GM12878 (cell line): ENCODE data around the gene FAM83G. TPM values are rescaled to one million over a fixed set of nuclear protein-coding genes. Genes with fewer than 3 reads are reported as not detected.

Source experiments
- BHLHE40 ChIP-seq, 2 experiments: fragments of 450-650 bp in 1 of 2; IDR thresholded peaks; 2 replicates each; pipeline ENCODE4 v1.6.1; 2011 to 2017; ENCODE audit warnings: low read depth in 2 of 2, borderline replicate concordance in 1 of 2, improper control_type of control experiment in 1 of 2, low read length in 1 of 2, mild to moderate bottlenecking in 1 of 2
- CHD1 ChIP-seq: IDR thresholded peaks from 2 replicates; pipeline ENCODE4 v1.6.1; 2012; ENCODE audit warnings: low read depth, low read length, improper control_type of control experiment
- EED ChIP-seq: sonication (generic); IDR thresholded peaks from 2 replicates; pipeline ENCODE4 v1.6.1; 2016; ENCODE audit warnings: antibody characterized with exemption, low read depth
- HDGF ChIP-seq: fragments of 450-650 bp; IDR thresholded peaks from 2 replicates; pipeline ENCODE4 v1.6.1; 2016; ENCODE audit warnings: antibody characterized with exemption
- IKZF2 ChIP-seq, 2 experiments: fragments of 450-650 bp; IDR thresholded peaks; 2 replicates each; pipeline ENCODE4 v1.6.1; 2017; ENCODE audit warnings: mild to moderate bottlenecking in 2 of 2, moderate library complexity in 2 of 2
- NR2F1 ChIP-seq: fragments of 450-650 bp; conservative IDR thresholded peaks from 2 replicates; pipeline ENCODE4 v1.6.1; 2017; ENCODE audit warnings: mild to moderate bottlenecking
- PAX5 ChIP-seq: IDR thresholded peaks from 2 replicates; pipeline ENCODE4 v1.6.1; 2011; ENCODE audit warnings: low read depth, low read length, borderline replicate concordance
- RBBP5 ChIP-seq: fragments of 200-600 bp; sonication (generic); conservative IDR thresholded peaks from 2 replicates; pipeline ENCODE4 v1.6.1; 2016
- SMAD1 ChIP-seq: fragments of 450-650 bp; IDR thresholded peaks from 2 replicates; pipeline ENCODE4 v1.6.1; 2018; ENCODE audit warnings: mild to moderate bottlenecking, low read depth; ENCODE audit not compliant: partially characterized antibody
- SREBF1 ChIP-seq: IDR thresholded peaks from 2 replicates; pipeline ENCODE4 v1.6.1; 2012; ENCODE audit warnings: mild to moderate bottlenecking, low read length
- polyA plus RNA-seq, 11 experiments: library from polyadenylated mRNA; depleted of rRNA in 4 of 11; unstranded in 6 of 11; stranded (reverse) in 5 of 11; fragments of >200 nt; fragmentation: Nextera tagmentation in 4 of 11; fragmentation: Illumina TruSeq in 1 of 11; extraction: Ambion mirVana in 4 of 11; extraction: Trizol in 1 of 11; gene quantifications; 1 replicate in 1 of 11; 2 replicates in 10 of 11; pipeline versions ENCODE4 v1.2.1 to v1.2.3, GENCODE V29; 2011 to 2016; ENCODE audit warnings: inconsistent platforms in 2 of 11, missing spikeins in 2 of 11, low read depth in 1 of 11
- total RNA-seq, 4 experiments: library from RNA; depleted of rRNA in 3 of 4; stranded (reverse); fragments of >200 nt in 3 of 4; fragmentation: Illumina TruSeq in 1 of 4; extraction: Trizol in 1 of 4; gene quantifications; 2 replicates each; pipeline versions ENCODE4 v1.2.1 to v1.2.3, GENCODE V29; 2013 to 2021
- TF ChIP-seq, protein P1 (sequence below): fragments of 450-650 bp; formaldehyde crosslinking; IDR thresholded peaks from 2 replicates; pipeline ENCODE4 v1.4.0; 2020; ENCODE audit warnings: mild to moderate bottlenecking, moderate library complexity

Gene FAM83G
- total and polyA plus RNA-seq, 10 of the 15 experiments (the other 5 are each of a cell fraction or from before 2014, with no cell fraction given): 0.03 to 16.7 (median 6.5) TPM

DNA sequence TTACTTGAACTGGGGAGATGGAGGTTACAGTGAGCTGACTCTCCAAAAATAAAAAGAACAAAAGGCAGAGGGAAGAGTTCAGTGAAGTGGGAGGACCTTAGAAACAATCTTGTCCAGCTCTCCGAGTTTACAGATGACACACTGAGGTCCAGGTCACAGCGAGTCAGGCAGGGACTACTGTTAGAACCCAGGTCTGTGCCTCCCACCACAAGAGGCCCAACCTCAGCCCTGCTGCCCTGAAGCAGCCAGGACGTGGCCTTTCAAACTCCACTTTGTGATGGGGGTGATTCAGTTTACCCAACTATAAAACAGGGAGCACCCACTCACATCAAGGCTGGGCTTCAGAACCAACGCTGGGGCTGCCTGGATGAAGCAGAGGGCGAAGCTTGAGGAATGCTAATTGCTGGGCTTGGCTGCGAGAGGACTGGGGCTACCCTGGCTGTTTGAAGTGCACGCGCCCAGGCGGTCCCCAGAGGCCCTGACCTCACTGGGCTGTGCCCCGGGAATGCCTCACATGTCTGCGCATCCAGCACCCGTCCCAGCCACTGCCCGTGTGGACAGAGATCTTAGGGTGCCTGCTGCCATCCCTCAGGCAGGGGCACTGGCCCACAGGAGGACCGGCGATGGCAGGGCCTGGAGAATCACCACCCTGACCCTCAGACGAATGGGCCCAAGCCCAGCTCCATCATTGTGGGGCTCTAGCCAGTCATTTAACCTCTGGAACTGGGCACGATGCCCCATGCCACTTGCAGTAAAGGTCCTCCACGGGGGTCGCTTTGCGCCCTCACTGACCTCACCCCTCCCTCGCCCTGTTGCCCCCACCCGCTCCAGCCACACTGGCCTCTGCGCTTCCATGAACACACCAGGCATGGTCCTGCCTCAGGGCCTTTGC is 41.2 kb downstream of the FAM83G start (continued):
- TF ChIP-seq, protein P1, sequence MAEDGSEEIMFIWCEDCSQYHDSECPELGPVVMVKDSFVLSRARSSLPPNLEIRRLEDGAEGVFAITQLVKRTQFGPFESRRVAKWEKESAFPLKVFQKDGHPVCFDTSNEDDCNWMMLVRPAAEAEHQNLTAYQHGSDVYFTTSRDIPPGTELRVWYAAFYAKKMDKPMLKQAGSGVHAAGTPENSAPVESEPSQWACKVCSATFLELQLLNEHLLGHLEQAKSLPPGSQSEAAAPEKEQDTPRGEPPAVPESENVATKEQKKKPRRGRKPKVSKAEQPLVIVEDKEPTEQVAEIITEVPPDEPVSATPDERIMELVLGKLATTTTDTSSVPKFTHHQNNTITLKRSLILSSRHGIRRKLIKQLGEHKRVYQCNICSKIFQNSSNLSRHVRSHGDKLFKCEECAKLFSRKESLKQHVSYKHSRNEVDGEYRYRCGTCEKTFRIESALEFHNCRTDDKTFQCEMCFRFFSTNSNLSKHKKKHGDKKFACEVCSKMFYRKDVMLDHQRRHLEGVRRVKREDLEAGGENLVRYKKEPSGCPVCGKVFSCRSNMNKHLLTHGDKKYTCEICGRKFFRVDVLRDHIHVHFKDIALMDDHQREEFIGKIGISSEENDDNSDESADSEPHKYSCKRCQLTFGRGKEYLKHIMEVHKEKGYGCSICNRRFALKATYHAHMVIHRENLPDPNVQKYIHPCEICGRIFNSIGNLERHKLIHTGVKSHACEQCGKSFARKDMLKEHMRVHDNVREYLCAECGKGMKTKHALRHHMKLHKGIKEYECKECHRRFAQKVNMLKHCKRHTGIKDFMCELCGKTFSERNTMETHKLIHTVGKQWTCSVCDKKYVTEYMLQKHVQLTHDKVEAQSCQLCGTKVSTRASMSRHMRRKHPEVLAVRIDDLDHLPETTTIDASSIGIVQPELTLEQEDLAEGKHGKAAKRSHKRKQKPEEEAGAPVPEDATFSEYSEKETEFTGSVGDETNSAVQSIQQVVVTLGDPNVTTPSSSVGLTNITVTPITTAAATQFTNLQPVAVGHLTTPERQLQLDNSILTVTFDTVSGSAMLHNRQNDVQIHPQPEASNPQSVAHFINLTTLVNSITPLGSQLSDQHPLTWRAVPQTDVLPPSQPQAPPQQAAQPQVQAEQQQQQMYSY (CRISPR knock-in tag): no peak
- TF ChIP-seq HDGF: no peak
- TF ChIP-seq EED: no peak
- no peak for TF ChIP-seq NR2F1
- TF ChIP-seq RBBP5: no peak
- TF ChIP-seq SREBF1: no peak
- TF ChIP-seq SMAD1: no peak
- TF ChIP-seq IKZF2 (IDR thresholded peaks at IDR 0.05): no peak
- no peak for TF ChIP-seq CHD1
- TF ChIP-seq PAX5: no peak
- no peak for TF ChIP-seq BHLHE40 (IDR thresholded peaks at IDR 0.05; ENCODE audit: borderline replicate concordance in 1 of 2, low read depth in 2 of 2, low read length in 1 of 2)
